ENCODE measurements around the gene MACIR.

DNA sequence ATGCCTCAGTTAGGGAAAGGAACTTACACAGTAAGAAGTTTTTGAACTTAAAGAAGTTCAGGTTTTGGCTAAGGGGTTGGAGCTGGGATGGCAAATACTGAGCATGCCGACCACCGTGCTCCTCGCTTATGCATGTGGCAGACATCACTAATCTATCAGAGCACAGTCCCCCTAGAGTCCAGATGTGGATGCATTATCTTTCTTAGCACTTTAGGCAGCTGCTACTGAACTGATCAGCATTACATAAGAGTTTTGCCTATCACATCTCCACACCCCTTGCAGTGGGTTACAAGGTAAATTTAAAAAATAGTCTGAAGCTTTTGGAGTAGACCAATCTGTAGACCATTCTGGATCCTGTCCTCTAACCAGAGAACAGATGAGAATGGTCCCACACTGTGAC, 22.4 kb downstream of the MACIR start:
- TF ChIP-seq CTCF (IDR thresholded peaks at IDR 0.05) = no peak
- TF ChIP-seq POLR2A (IDR thresholded peaks at IDR 0.05) = no peak
